Trophoblast cell (in vitro differentiated cells and primary cell): ENCODE measurements around the gene LENG9.

ENCODE experiments used
- DNase-seq, 2 donors: peaks; one replicate each; pipeline ENCODE4 v3.0.0-alpha.2; 2016
- H2AFZ ChIP-seq: 2 replicates; pipeline ENCODE4 v1.6.1; 2013; ENCODE audit warnings: low read length, moderate library complexity, mild to moderate bottlenecking; ENCODE audit not compliant: insufficient read depth, poor library complexity
- H2AK5ac ChIP-seq: 2 replicates; pipeline ENCODE4 v1.6.1; 2013; ENCODE audit warnings: mild to moderate bottlenecking, low read length
- H2BK120ac ChIP-seq: 2 replicates; pipeline ENCODE4 v1.6.1; 2013; ENCODE audit warnings: low read length, mild to moderate bottlenecking, moderate library complexity; ENCODE audit not compliant: insufficient read depth, poor library complexity
- H2BK12ac ChIP-seq: 2 replicates; pipeline ENCODE4 v1.6.1; 2013; ENCODE audit warnings: mild to moderate bottlenecking, low read length, moderate library complexity
- H2BK5ac ChIP-seq: 2 replicates; pipeline ENCODE4 v1.6.1; 2013; ENCODE audit warnings: low read length, low read depth, moderate library complexity, mild to moderate bottlenecking; ENCODE audit not compliant: poor library complexity
- H3K14ac ChIP-seq: 2 replicates; pipeline ENCODE4 v1.6.1; 2013; ENCODE audit warnings: mild to moderate bottlenecking, low read length
- H3K18ac ChIP-seq: 2 replicates; pipeline ENCODE4 v1.6.1; 2013; ENCODE audit warnings: mild to moderate bottlenecking, low read length
- H3K23ac ChIP-seq: 2 replicates; pipeline ENCODE4 v1.6.1; 2013; ENCODE audit warnings: low read length
- H3K27ac ChIP-seq: 2 replicates; pipeline ENCODE4 v1.5.1; 2013; ENCODE audit warnings: low read depth, mild to moderate bottlenecking, inconsistent platforms, low read length, moderate library complexity
- H3K27me3 ChIP-seq: 2 replicates; pipeline ENCODE4 v1.6.1; 2013; ENCODE audit warnings: inconsistent platforms, mild to moderate bottlenecking, low read length, moderate library complexity; ENCODE audit not compliant: insufficient read depth
- H3K36me3 ChIP-seq, 2 experiments: 1 replicate in 1 of 2; 2 replicates in 1 of 2; pipeline ENCODE4 v1.6.1; 2013; ENCODE audit warnings: low read length in 2 of 2, mild to moderate bottlenecking in 2 of 2, moderate library complexity in 1 of 2; ENCODE audit not compliant: insufficient read depth in 2 of 2, control insufficient read depth in 1 of 2
- H3K4ac ChIP-seq: 2 replicates; pipeline ENCODE4 v1.6.1; 2013; ENCODE audit warnings: low read depth, mild to moderate bottlenecking, low read length, moderate library complexity
- H3K4me1 ChIP-seq, 2 experiments: 1 replicate in 1 of 2; 2 replicates in 1 of 2; pipeline ENCODE4 v1.6.1; 2013; ENCODE audit warnings: low read length in 2 of 2, mild to moderate bottlenecking in 2 of 2, moderate library complexity in 1 of 2; ENCODE audit not compliant: insufficient read depth in 2 of 2, control insufficient read depth in 1 of 2
- H3K4me2 ChIP-seq: 2 replicates; pipeline ENCODE4 v1.6.1; 2013; ENCODE audit warnings: inconsistent platforms, mild to moderate bottlenecking, low read length, moderate library complexity
- H3K4me3 ChIP-seq: 2 replicates; pipeline ENCODE4 v1.5.1; 2013; ENCODE audit warnings: mild to moderate bottlenecking, low read depth, low read length, inconsistent platforms
- H3K79me1 ChIP-seq: one replicate; pipeline ENCODE4 v1.6.1; 2013; ENCODE audit warnings: low read length
- H3K79me2 ChIP-seq: 2 replicates; pipeline ENCODE4 v1.6.1; 2013; ENCODE audit warnings: low read length, mild to moderate bottlenecking; ENCODE audit not compliant: control insufficient read depth, insufficient read depth, poor library complexity
- H3K9ac ChIP-seq: 2 replicates; pipeline ENCODE4 v1.6.1; 2013; ENCODE audit warnings: mild to moderate bottlenecking, low read length
- H3K9me3 ChIP-seq: 2 replicates; pipeline ENCODE4 v1.6.1; 2013; ENCODE audit warnings: low read depth, mild to moderate bottlenecking, control low read depth, inconsistent platforms, low read length; ENCODE audit not compliant: insufficient read depth
- H4K12ac ChIP-seq: 2 replicates; pipeline ENCODE4 v1.6.1; 2013; ENCODE audit warnings: low read depth, mild to moderate bottlenecking, low read length, moderate library complexity
- H4K8ac ChIP-seq: 2 replicates; pipeline ENCODE4 v1.6.1; 2013; ENCODE audit warnings: low read depth, mild to moderate bottlenecking, low read length, moderate library complexity
- H4K91ac ChIP-seq: one replicate; pipeline ENCODE4 v1.6.1; 2013; ENCODE audit warnings: low read depth, mild to moderate bottlenecking, low read length, moderate library complexity
- WGBS: extraction: QIAGEN DNeasy Blood & Tissue Kit; methylation state at CpG from one replicate; pipeline ENCODE4 v1.1.7; 2013; ENCODE audit warnings: missing lambda C conversion rate; ENCODE audit not compliant: insufficient read length, insufficient coverage; ENCODE audit errors: extremely low coverage; 5-methylcytosine and 5-hydroxymethylcytosine counted together

Gene LENG9

DNA sequence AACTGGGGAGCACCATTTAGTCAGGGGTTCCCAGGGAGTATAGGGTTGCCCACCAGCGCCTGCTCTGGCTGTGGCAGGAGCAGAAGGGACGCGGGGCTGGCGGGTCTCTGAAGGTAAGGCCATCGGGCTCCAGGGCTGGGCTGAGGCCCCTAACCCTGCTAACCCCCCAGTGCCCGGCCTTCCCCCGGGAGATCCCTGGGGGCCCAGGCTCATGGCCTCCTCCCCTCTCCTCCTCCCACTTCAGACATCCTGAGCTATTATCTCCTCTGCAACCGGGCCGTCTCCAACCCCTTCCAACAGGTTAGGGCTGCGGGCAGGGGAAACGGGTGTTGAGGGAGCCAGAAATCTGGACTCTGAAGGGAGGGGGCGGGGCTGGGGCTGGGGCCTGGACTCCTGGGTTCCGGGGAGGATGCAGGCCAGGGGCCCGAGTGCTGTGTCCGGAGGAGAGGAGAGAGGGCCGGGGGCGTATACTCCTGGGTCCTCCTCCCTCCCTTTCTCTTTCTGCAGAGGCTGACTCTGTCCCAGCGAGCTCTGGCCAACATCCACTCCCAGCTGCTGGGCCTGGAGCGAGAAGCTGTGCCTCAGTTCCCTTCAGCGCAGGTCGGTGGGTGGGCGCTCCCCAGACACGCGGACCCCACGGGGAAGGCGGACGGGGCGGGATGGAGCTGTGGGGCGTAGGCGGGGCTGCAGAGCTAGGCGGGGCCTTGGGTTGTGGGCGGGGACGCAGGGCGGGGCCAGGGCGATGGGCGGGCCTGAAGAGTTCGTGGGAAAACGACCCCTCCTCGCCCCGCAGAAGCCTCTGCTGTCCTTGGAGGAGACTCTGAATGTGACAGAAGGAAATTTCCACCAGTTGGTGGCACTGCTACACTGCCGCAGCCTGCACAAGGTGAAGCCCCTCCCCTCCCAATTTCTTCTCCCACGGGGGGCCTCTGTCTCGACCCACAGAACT, 33.0 kb downstream of the LENG9 start:
- Histone ChIP-seq H4K8ac (peak overlapping the region; percentile 21), H3K4me3 (no peak overlapping the region), H3K4me2 (peak overlapping the region; percentile 56), H3K23ac (no peak overlapping the region), H3K18ac (no peak overlapping the region), H3K27me3 (no peaks in the 10 kb centered on the region), H2BK5ac (no peak overlapping the region), H3K14ac (no peak overlapping the region), H2AFZ (peak overlapping the region; percentile 89), H3K36me3 (peaks cover 0 to 2% of the 10 kb centered on the region in 2 experiments), H2BK120ac (no peak overlapping the region), H4K91ac (no peak overlapping the region), H4K12ac (no peak overlapping the region), H3K4ac (no peak overlapping the region), H2AK5ac (peak overlapping the region; percentile 43), H3K9me3 (no peaks in the 10 kb centered on the region), H3K27ac (no peak overlapping the region), H3K79me2 (no peaks in the 10 kb centered on the region), H2BK12ac (no peak overlapping the region), H3K9ac (no peak overlapping the region), H3K4me1 (peaks cover 11 to 29% of the 10 kb centered on the region in 2 experiments), H3K79me1 (no peaks in the 10 kb centered on the region)
- no CpG with 5 or more reads among the region's 43 CpGs for WGBS
- peak in 1 of 2 donors; percentile 47 for DNase-seq

DNA sequence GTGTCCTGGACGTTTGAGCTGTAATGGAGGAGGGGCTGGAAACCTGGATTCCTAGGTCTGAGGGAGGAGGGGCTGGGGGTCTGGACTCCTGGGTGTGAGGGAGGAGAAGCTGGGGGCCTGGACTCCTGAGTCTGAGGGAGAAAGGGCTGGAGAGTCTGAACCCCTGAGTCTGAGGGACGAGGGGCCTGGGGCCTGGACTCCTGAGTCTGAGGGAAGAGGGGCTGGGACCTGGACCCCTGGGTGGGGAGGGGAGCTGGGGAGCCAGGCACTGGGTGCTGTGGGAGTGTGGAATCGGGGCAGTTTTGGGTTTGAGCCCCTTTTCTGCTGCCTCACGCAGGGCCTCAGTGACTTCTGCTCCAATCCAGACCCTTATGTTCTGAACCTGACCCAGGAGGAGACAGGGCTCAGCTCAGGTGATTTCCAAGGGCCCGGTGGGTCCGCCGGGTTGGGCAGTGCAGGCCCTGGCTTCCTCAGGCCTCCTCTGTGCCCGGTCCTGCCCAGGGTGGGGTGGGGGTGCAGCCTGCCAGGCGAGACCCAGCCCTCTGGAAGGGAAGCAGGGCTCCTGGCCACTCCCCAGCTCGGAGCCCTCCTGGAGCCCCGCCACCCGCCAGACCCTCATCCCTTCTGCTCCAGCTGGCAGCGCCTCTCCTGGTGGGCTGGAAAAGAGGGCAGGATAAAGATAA, 33.9 kb downstream of the LENG9 start:
- H2BK120ac ChIP-seq: no peak overlapping the region
- H2BK12ac ChIP-seq: no peak overlapping the region
- H3K79me2 ChIP-seq: no peaks in the 10 kb centered on the region
- H2AK5ac ChIP-seq: no peak overlapping the region
- H3K4me3 ChIP-seq: no peak overlapping the region
- H2BK5ac ChIP-seq: no peak overlapping the region
- no peak overlapping the region for H3K4me2 ChIP-seq
- WGBS: no CpG with 5 or more reads among the region's 13 CpGs
- H3K18ac ChIP-seq: no peak overlapping the region
- H3K23ac ChIP-seq: no peak overlapping the region
- H2AFZ ChIP-seq: no peak overlapping the region
- no peak overlapping the region for H3K9ac ChIP-seq
- no peaks in the 10 kb centered on the region for H3K27me3 ChIP-seq
- no peak for DNase-seq
- H3K4me1 ChIP-seq: peaks cover 10 to 27% of the 10 kb centered on the region in 2 experiments
- peaks cover 0 to 2% of the 10 kb centered on the region in 2 experiments for H3K36me3 ChIP-seq
- no peak overlapping the region for H3K27ac ChIP-seq
- H3K9me3 ChIP-seq: no peaks in the 10 kb centered on the region
- no peak overlapping the region for H4K12ac ChIP-seq
- H3K14ac ChIP-seq: no peak overlapping the region
- no peak overlapping the region for H4K8ac ChIP-seq
- no peak overlapping the region for H4K91ac ChIP-seq
- no peak overlapping the region for H3K4ac ChIP-seq
- H3K79me1 ChIP-seq: no peaks in the 10 kb centered on the region

DNA sequence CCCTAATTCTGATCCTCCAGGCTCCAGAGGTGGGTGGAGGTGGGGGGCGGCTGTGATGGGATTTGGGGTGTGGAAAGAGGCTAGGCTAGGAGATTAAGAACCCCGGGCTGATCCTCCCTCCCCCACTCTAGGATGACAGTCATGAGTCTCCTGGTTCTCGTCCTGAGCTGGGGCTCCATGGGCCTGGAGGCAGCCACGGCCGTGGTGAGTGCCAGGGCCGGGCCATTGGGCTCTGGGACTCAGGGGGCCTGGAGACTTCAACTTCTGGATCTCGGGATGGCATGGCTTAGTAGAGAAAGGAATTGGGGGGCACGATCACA, 34.4 kb downstream of the LENG9 start:
- H3K23ac ChIP-seq: no peak overlapping the region
- no peaks in the 10 kb centered on the region for H3K36me3 ChIP-seq
- no peaks in the 10 kb centered on the region for H3K9me3 ChIP-seq
- no peak overlapping the region for H3K4ac ChIP-seq
- no peak overlapping the region for H2BK12ac ChIP-seq
- H2BK120ac ChIP-seq: no peak overlapping the region
- H2AK5ac ChIP-seq: no peak overlapping the region
- H3K14ac ChIP-seq: no peak overlapping the region
- H3K27ac ChIP-seq: no peak overlapping the region
- H2BK5ac ChIP-seq: no peak overlapping the region
- no peak for DNase-seq
- no peak overlapping the region for H4K8ac ChIP-seq
- no peak overlapping the region for H2AFZ ChIP-seq
- no peak overlapping the region for H4K12ac ChIP-seq
- no CpG with 5 or more reads among the region's 8 CpGs for WGBS
- H3K79me1 ChIP-seq: no peaks in the 10 kb centered on the region
- H3K4me1 ChIP-seq: peaks cover 9 to 24% of the 10 kb centered on the region in 2 experiments
- no peaks in the 10 kb centered on the region for H3K79me2 ChIP-seq
- H3K4me3 ChIP-seq: no peak overlapping the region
- H3K27me3 ChIP-seq: no peaks in the 10 kb centered on the region
- H4K91ac ChIP-seq: no peak overlapping the region
- no peak overlapping the region for H3K4me2 ChIP-seq
- H3K9ac ChIP-seq: no peak overlapping the region
- H3K18ac ChIP-seq: no peak overlapping the region

DNA sequence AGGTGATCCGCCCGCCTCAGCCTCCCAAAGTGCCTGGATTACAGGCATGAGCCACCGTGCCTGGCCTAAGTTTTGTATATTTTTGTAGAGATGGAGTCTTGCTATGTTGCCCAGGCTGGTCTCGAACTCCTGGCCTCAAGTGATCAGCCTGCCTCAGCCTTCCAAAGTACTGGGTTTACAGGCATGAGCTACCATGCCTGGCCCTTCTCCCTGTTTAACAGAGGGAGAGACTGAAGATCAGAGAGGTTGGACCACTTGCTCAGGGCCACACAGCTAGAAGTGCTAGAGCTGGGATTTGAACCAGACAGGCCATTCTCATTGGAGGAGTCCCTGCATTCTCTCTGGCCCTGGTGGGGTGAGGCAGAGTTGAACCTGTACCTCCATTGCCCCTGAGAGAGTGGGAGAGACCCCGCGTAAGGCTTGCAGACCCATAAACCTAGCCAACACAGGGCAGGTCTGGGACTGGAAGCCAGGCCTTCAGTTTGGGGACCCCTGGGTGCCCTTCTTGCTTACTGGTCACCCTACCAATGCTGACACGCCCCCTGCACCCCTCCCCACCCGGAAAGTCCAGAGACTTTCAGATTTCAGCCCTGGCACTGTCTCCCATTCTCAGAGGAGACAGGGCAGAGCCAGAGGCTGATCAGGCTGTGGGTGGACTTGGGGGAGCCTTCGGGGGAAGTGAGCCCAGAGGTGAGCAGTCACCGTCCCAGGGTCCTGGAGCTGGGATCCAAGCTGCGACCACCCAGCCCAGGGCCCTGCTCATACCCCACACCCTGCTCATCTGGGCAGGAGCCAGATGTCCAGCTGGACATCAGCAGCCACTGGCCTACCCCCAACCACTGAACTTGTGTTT, 35.0 kb downstream of the LENG9 start:
- no CpG with 5 or more reads among the region's 11 CpGs for WGBS

More for the DNA sequence above, 35.0 kb downstream of the LENG9 start:
- no peaks in the 10 kb centered on the region for H3K36me3 ChIP-seq
- no peaks in the 10 kb centered on the region for H3K9me3 ChIP-seq
- H3K79me1 ChIP-seq: no peaks in the 10 kb centered on the region
- no peak overlapping the region for H3K4ac ChIP-seq
- H3K27me3 ChIP-seq: no peaks in the 10 kb centered on the region
- no peak for DNase-seq
- H2BK5ac ChIP-seq: no peak overlapping the region
- H3K27ac ChIP-seq: no peak overlapping the region
- H4K8ac ChIP-seq: no peak overlapping the region
- no peak overlapping the region for H3K9ac ChIP-seq
- no peak overlapping the region for H3K18ac ChIP-seq
- H3K4me2 ChIP-seq: no peak overlapping the region
- no peak overlapping the region for H4K12ac ChIP-seq
- no peak overlapping the region for H2BK120ac ChIP-seq
- no peak overlapping the region for H3K4me3 ChIP-seq
- H3K4me1 ChIP-seq: peaks cover 9 to 24% of the 10 kb centered on the region in 2 experiments
- no peak overlapping the region for H4K91ac ChIP-seq
- no peak overlapping the region for H2AK5ac ChIP-seq
- H3K23ac ChIP-seq: no peak overlapping the region
- H3K79me2 ChIP-seq: no peaks in the 10 kb centered on the region
- H2AFZ ChIP-seq: no peak overlapping the region
- H2BK12ac ChIP-seq: no peak overlapping the region
- H3K14ac ChIP-seq: no peak overlapping the region
